Measurements from ENCODE around the gene CACNA1C.

GRCh38 chr12:2198005-2198501 is 145.3 kb downstream of the CACNA1C start:
- TF ChIP-seq CTCF (conservative IDR thresholded peaks at IDR 0.05; ENCODE audit: low read length) (no peak), EZH2phosphoT487 (IDR thresholded peaks at IDR 0.05; ENCODE audit: borderline replicate concordance, low read depth, low read length) (no peak)
